ENCODE data around the gene FCRLB. TPM values are rescaled to one million over a fixed set of nuclear protein-coding genes. Genes with fewer than 3 reads are reported as not detected.

Gene FCRLB
- total and polyA plus RNA-seq, 9 of the 15 experiments (the other 6 are each of a cell fraction or from before 2014, with no cell fraction given): 0.20 to 4.6 (median 1.3) TPM

DNA sequence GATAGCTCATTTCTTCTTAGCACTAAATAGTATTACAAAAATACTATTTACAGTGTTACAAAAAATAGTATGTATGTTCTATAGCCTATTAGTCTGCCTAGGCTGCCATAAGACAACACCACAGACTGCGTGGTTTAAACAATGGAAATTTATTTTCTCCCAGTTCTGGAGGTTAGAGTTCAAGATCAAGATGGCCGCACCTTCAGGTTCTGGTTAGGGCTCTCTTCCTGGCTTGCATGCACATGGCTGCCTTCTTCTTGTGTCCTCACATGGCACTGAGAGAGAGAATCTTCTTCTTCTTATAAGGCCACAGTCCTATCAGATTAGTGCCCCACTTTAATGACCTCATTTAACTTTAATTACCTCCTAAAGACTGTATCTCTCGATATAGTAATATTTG, 48.9 kb downstream of the FCRLB start (continued):
- TF ChIP-seq YY1 (IDR thresholded peaks at IDR 0.05; ENCODE audit: borderline replicate concordance in 1 of 3, control insufficient read depth in 1 of 3, extremely low read depth in 1 of 3, insufficient read depth in 3 of 3, insufficient read length in 1 of 3, insufficient replicate concordance in 2 of 3, low read depth in 1 of 3, low read length in 2 of 3) (peak in 2 of 3 experiments; percentile 47 to 88), FOXM1 (IDR thresholded peaks at IDR 0.05; ENCODE audit: low read depth) (no peak), FOXM1 (CRISPR knock-in tag; IDR thresholded peaks at IDR 0.05; ENCODE audit: low read depth) (no peak), HLTF (IDR thresholded peaks at IDR 0.05) (no peak), NR2C2 (CRISPR knock-in tag; IDR thresholded peaks at IDR 0.05) (no peak), NR2C2 (tag; IDR thresholded peaks at IDR 0.05) (peak; percentile 42), NR2C1 (IDR thresholded peaks at IDR 0.05) (peak; percentile 60), NR2C1 (tag; IDR thresholded peaks at IDR 0.05) (peak; percentile 71), PHTF2 (CRISPR knock-in tag; IDR thresholded peaks at IDR 0.05) (no peak), ZNF354B (CRISPR knock-in tag; IDR thresholded peaks at IDR 0.05) (no peak), SUPT5H (IDR thresholded peaks at IDR 0.05) (no peak)

DNA sequence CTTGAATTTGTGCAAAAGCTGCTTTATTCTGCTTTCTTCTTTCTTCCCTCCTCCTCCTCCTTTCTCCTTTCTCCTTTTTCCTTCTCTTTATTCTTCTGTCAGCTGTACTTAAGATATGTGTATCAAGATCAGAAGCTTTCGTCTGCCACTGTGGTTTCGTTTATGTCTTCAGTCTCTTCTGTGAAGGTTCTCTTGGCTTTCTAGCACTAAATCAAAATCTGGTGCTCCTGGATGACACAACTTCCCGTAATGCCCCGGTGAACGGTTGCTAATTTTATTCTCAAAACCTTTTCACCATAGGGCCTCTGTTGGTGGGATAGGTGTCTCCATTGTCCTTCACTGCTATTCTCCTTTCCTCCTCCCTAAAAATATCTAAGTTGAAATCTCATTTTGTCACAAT, 49.8 kb downstream of the FCRLB start:
- H3K36me3 ChIP-seq (ENCODE audit: control insufficient read depth, insufficient read depth, low read length): peaks cover 11% of the 10 kb centered on the region
- H3K27me3 ChIP-seq (ENCODE audit: control insufficient read depth in 2 of 2, insufficient read depth in 2 of 2, low read length in 2 of 2): no peaks in the 10 kb centered on the region
- no peak overlapping the region for H3K9ac ChIP-seq (ENCODE audit: insufficient read depth in 1 of 2, low read depth in 2 of 2, low read length in 2 of 2)
- peaks cover 15% of the 10 kb centered on the region for H4K20me1 ChIP-seq (replicated peaks; ENCODE audit: control insufficient read depth, insufficient read depth, low read length)
- intact Hi-C loops (cut with micrococcal nuclease) (no loop called here), in situ Hi-C loops (cut with MboI) (no loop called here)
- POLR2A ChIA-PET: interaction anchor here (0.6 to 2.0 kb wide), 2 partner anchors 21 to 53 kb away, joined by 3 to 5 read pairs; partner anchors contain the start of gene DUSP12
- FAIRE-seq (no peak), ATAC-seq (no peak), DNase-seq (ENCODE audit: extremely low read depth in 1 of 4, low spot score in 3 of 4) (no peak)
- H3K4me1 ChIP-seq (replicated peaks in 1 of 2; ENCODE audit: control insufficient read depth in 2 of 2, insufficient read depth in 2 of 2, low read length in 2 of 2): peaks cover 3 to 26% of the 10 kb centered on the region in 2 experiments; a peak in 3 of 5 replicates
- H3K9me1 ChIP-seq (ENCODE audit: control insufficient read depth, insufficient read depth, low read length): no peaks in the 10 kb centered on the region
- no peaks in the 10 kb centered on the region for H3K9me3 ChIP-seq (replicated peaks; ENCODE audit: control insufficient read depth, insufficient read depth, low read depth, low read length)
- H3K27ac ChIP-seq (ENCODE audit: extremely low read depth, low read depth, low read length): no peak overlapping the region
- no peak overlapping the region for H3K4me3 ChIP-seq
- CTCF ChIA-PET (ENCODE audit: low intra/inter-chr PET ratio): no interaction called here
- H3K79me2 ChIP-seq (ENCODE audit: control insufficient read depth, insufficient read depth, low read length): peaks cover 95% of the 10 kb centered on the region
- H3K4me2 ChIP-seq (ENCODE audit: insufficient read depth, low read length): peak overlapping the region; percentile 2; the same call in 1 of the 2 replicates
- H2AFZ ChIP-seq (ENCODE audit: low read depth, low read length): no peak overlapping the region
- 7% methylated on average over 5 of the region's 5 CpGs for WGBS (ENCODE audit: insufficient coverage, low coverage, missing lambda C conversion rate)
- BruUV-seq (replicated peaks): no TSS peak
- TF ChIP-seq, protein P1, sequence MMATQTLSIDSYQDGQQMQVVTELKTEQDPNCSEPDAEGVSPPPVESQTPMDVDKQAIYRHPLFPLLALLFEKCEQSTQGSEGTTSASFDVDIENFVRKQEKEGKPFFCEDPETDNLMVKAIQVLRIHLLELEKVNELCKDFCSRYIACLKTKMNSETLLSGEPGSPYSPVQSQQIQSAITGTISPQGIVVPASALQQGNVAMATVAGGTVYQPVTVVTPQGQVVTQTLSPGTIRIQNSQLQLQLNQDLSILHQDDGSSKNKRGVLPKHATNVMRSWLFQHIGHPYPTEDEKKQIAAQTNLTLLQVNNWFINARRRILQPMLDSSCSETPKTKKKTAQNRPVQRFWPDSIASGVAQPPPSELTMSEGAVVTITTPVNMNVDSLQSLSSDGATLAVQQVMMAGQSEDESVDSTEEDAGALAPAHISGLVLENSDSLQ (IDR thresholded peaks at IDR 0.05): peak; percentile 51; the same call in 1 of the 2 replicates
- TF ChIP-seq NR1H2 (CRISPR knock-in tag; IDR thresholded peaks at IDR 0.05) (no peak), GABPB2 (CRISPR knock-in tag; conservative IDR thresholded peaks at IDR 0.05) (no peak), KLF6 (CRISPR knock-in tag; IDR thresholded peaks at IDR 0.05; ENCODE audit: borderline replicate concordance) (no peak), BRD9 (IDR thresholded peaks at IDR 0.05; ENCODE audit: low read depth, partially characterized antibody) (no peak), PYGO2 (tag; IDR thresholded peaks at IDR 0.05) (no peak)
- TF ChIP-seq, protein P2, sequence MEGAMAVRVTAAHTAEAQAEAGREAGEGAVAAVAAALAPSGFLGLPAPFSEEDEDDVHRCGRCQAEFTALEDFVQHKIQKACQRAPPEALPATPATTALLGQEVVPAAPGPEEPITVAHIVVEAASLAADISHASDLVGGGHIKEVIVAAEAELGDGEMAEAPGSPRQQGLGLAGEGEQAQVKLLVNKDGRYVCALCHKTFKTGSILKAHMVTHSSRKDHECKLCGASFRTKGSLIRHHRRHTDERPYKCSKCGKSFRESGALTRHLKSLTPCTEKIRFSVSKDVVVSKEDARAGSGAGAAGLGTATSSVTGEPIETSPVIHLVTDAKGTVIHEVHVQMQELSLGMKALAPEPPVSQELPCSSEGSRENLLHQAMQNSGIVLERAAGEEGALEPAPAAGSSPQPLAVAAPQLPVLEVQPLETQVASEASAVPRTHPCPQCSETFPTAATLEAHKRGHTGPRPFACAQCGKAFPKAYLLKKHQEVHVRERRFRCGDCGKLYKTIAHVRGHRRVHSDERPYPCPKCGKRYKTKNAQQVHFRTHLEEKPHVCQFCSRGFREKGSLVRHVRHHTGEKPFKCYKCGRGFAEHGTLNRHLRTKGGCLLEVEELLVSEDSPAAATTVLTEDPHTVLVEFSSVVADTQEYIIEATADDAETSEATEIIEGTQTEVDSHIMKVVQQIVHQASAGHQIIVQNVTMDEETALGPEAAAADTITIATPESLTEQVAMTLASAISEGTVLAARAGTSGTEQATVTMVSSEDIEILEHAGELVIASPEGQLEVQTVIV (CRISPR knock-in tag; IDR thresholded peaks at IDR 0.05; ENCODE audit: borderline replicate concordance): no peak
- TF ChIP-seq, protein P3, sequence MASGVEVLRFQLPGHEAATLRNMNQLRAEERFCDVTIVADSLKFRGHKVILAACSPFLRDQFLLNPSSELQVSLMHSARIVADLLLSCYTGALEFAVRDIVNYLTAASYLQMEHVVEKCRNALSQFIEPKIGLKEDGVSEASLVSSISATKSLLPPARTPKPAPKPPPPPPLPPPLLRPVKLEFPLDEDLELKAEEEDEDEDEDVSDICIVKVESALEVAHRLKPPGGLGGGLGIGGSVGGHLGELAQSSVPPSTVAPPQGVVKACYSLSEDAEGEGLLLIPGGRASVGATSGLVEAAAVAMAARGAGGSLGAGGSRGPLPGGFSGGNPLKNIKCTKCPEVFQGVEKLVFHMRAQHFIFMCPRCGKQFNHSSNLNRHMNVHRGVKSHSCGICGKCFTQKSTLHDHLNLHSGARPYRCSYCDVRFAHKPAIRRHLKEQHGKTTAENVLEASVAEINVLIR (CRISPR knock-in tag; IDR thresholded peaks at IDR 0.05): no peak

Data from K562 (cell line).